ENCODE data around the gene ARHGAP15.

- TF ChIP-seq POLR2A (IDR thresholded peaks at IDR 0.05) (no peak), POLR2AphosphoS5 (IDR thresholded peaks at IDR 0.05) (no peak)
Observed at GRCh38 chr2:143604566-143604959, 475.3 kb downstream of the ARHGAP15 start.

Measured in gastroesophageal sphincter (tissue), 2 donors.